ENCODE measurements around the gene GALNT17. TPM values are rescaled to one million over a fixed set of nuclear protein-coding genes. Genes with fewer than 3 reads are reported as not detected.

GALNT17 gene
- total RNA-seq, 2 experiments from 2014 or later: not detected

- H3K9me3 Mint-ChIP-seq (ENCODE audit: low read depth): peaks cover under 1% of the 10 kb centered on the region
- ATAC-seq: no peak
- H3K27ac Mint-ChIP-seq: no peak overlapping the region
- H3K4me1 Mint-ChIP-seq: no peaks in the 10 kb centered on the region
- H3K36me3 Mint-ChIP-seq (ENCODE audit: low read depth): peaks cover 1% of the 10 kb centered on the region
- intact Hi-C loops (cut with DNase I, micrococcal nuclease): no loop called here
- CTCF ChIA-PET: no interaction called here
- no peak for DNase-seq
- peaks cover 26% of the 10 kb centered on the region for H3K27me3 Mint-ChIP-seq
- POLR2A ChIA-PET: no interaction called here
- H3K4me3 Mint-ChIP-seq: no peak overlapping the region
Observed at GRCh38 chr7:71133856-71134255, 1.9 kb downstream of the GALNT17 start.

GRCh38 chr7:71135116-71135515 lies 3.2 kb downstream of the GALNT17 start:
- no peaks in the 10 kb centered on the region for H3K4me1 Mint-ChIP-seq
- DNase-seq (no peak), ATAC-seq (no peak)
- H3K36me3 Mint-ChIP-seq (ENCODE audit: low read depth): no peaks in the 10 kb centered on the region
- peaks cover 19% of the 10 kb centered on the region for H3K27me3 Mint-ChIP-seq
- CTCF ChIA-PET: no interaction called here
- no peak overlapping the region for H3K4me3 Mint-ChIP-seq
- intact Hi-C loops (cut with DNase I, micrococcal nuclease): no loop called here
- peaks cover 2% of the 10 kb centered on the region for H3K9me3 Mint-ChIP-seq (ENCODE audit: low read depth)
- POLR2A ChIA-PET: no interaction called here
- no peak overlapping the region for H3K27ac Mint-ChIP-seq

GRCh38 chr7:71135663-71136062 lies 3.7 kb downstream of the GALNT17 start:
- intact Hi-C loops (cut with DNase I, micrococcal nuclease): no loop called here
- ChIA-PET CTCF (no interaction called here), POLR2A (no interaction called here)
- no peaks in the 10 kb centered on the region for H3K36me3 Mint-ChIP-seq (ENCODE audit: low read depth)
- no peak overlapping the region for H3K27ac Mint-ChIP-seq
- DNase-seq: no peak
- H3K27me3 Mint-ChIP-seq: peaks cover 17% of the 10 kb centered on the region
- no peak overlapping the region for H3K4me3 Mint-ChIP-seq
- ATAC-seq: no peak
- H3K9me3 Mint-ChIP-seq (ENCODE audit: low read depth): peaks cover 2% of the 10 kb centered on the region
- H3K4me1 Mint-ChIP-seq: no peaks in the 10 kb centered on the region

- Mint-ChIP-seq H3K27me3 (peaks cover 13% of the 10 kb centered on the region), H3K4me3 (no peak overlapping the region), H3K27ac (no peak overlapping the region), H3K4me1 (no peaks in the 10 kb centered on the region), H3K9me3 (ENCODE audit: low read depth) (peaks cover 6% of the 10 kb centered on the region), H3K36me3 (ENCODE audit: low read depth) (no peaks in the 10 kb centered on the region)
- ATAC-seq (no peak), DNase-seq (no peak)
- POLR2A ChIA-PET: no interaction called here
- intact Hi-C loops (cut with DNase I, micrococcal nuclease): no loop called here
- CTCF ChIA-PET: no interaction called here
Observed at GRCh38 chr7:71137479-71137878, 5.5 kb downstream of the GALNT17 start.

GRCh38 chr7:71140264-71140663 lies 8.3 kb downstream of the GALNT17 start:
- no peaks in the 10 kb centered on the region for H3K36me3 Mint-ChIP-seq (ENCODE audit: low read depth)
- intact Hi-C loops (cut with DNase I, micrococcal nuclease): no loop called here
- ChIA-PET CTCF (no interaction called here), POLR2A (no interaction called here)
- H3K27me3 Mint-ChIP-seq: no peaks in the 10 kb centered on the region
- ATAC-seq (no peak), DNase-seq (no peak)
- no peak overlapping the region for H3K4me3 Mint-ChIP-seq
- H3K9me3 Mint-ChIP-seq (ENCODE audit: low read depth): peaks cover 6% of the 10 kb centered on the region
- H3K4me1 Mint-ChIP-seq: no peaks in the 10 kb centered on the region
- no peak overlapping the region for H3K27ac Mint-ChIP-seq

GRCh38 chr7:71144963-71145362 lies 13.0 kb downstream of the GALNT17 start:
- Mint-ChIP-seq H3K36me3 (ENCODE audit: low read depth) (no peaks in the 10 kb centered on the region), H3K4me1 (no peaks in the 10 kb centered on the region), H3K9me3 (ENCODE audit: low read depth) (peaks cover 12% of the 10 kb centered on the region), H3K4me3 (no peak overlapping the region), H3K27ac (no peak overlapping the region), H3K27me3 (no peaks in the 10 kb centered on the region)
- DNase-seq (no peak), ATAC-seq (no peak)
- ChIA-PET CTCF (no interaction called here), POLR2A (no interaction called here)
- intact Hi-C loops (cut with DNase I, micrococcal nuclease): no loop called here

- ChIA-PET CTCF (no interaction called here), POLR2A (no interaction called here)
- H3K27me3 Mint-ChIP-seq: no peaks in the 10 kb centered on the region
- H3K4me3 Mint-ChIP-seq: no peak overlapping the region
- DNase-seq (no peak), ATAC-seq (no peak)
- no peaks in the 10 kb centered on the region for H3K4me1 Mint-ChIP-seq
- H3K36me3 Mint-ChIP-seq (ENCODE audit: low read depth): no peaks in the 10 kb centered on the region
- no peak overlapping the region for H3K27ac Mint-ChIP-seq
- peaks cover 12% of the 10 kb centered on the region for H3K9me3 Mint-ChIP-seq (ENCODE audit: low read depth)
- intact Hi-C loops (cut with DNase I, micrococcal nuclease): no loop called here
Observed at GRCh38 chr7:71145906-71146901, 14.3 kb downstream of the GALNT17 start.

GRCh38 chr7:71148098-71148497 lies 16.2 kb downstream of the GALNT17 start:
- ChIA-PET CTCF (no interaction called here), POLR2A (no interaction called here)
- intact Hi-C loops (cut with DNase I, micrococcal nuclease): no loop called here
- no peaks in the 10 kb centered on the region for H3K4me1 Mint-ChIP-seq
- no peak overlapping the region for H3K4me3 Mint-ChIP-seq
- peaks cover 11% of the 10 kb centered on the region for H3K9me3 Mint-ChIP-seq (ENCODE audit: low read depth)
- DNase-seq: no peak
- no peaks in the 10 kb centered on the region for H3K27me3 Mint-ChIP-seq
- no peaks in the 10 kb centered on the region for H3K36me3 Mint-ChIP-seq (ENCODE audit: low read depth)
- ATAC-seq: no peak
- no peak overlapping the region for H3K27ac Mint-ChIP-seq

- H3K27me3 Mint-ChIP-seq: no peaks in the 10 kb centered on the region
- H3K36me3 Mint-ChIP-seq (ENCODE audit: low read depth): no peaks in the 10 kb centered on the region
- ChIA-PET POLR2A (no interaction called here), CTCF (no interaction called here)
- H3K4me3 Mint-ChIP-seq: no peak overlapping the region
- DNase-seq (no peak), ATAC-seq (no peak)
- H3K4me1 Mint-ChIP-seq: no peaks in the 10 kb centered on the region
- no peak overlapping the region for H3K27ac Mint-ChIP-seq
- peaks cover 16% of the 10 kb centered on the region for H3K9me3 Mint-ChIP-seq (ENCODE audit: low read depth)
- intact Hi-C loops (cut with DNase I, micrococcal nuclease): no loop called here
Observed at GRCh38 chr7:71155236-71155635, 23.3 kb downstream of the GALNT17 start.

- CTCF ChIA-PET: no interaction called here
- Mint-ChIP-seq H3K36me3 (ENCODE audit: low read depth) (no peaks in the 10 kb centered on the region), H3K4me1 (no peaks in the 10 kb centered on the region), H3K9me3 (ENCODE audit: low read depth) (peaks cover 13% of the 10 kb centered on the region), H3K27ac (no peak overlapping the region), H3K27me3 (no peaks in the 10 kb centered on the region), H3K4me3 (no peak overlapping the region)
- POLR2A ChIA-PET: no interaction called here
- intact Hi-C loops (cut with DNase I, micrococcal nuclease): no loop called here
- DNase-seq: no peak
- ATAC-seq: no peak
Observed at GRCh38 chr7:71157757-71158156, 25.8 kb downstream of the GALNT17 start.

GRCh38 chr7:71165708-71166107 lies 33.8 kb downstream of the GALNT17 start:
- ChIA-PET CTCF (no interaction called here), POLR2A (no interaction called here)
- H3K4me1 Mint-ChIP-seq: no peaks in the 10 kb centered on the region
- ATAC-seq: no peak
- no peak overlapping the region for H3K27ac Mint-ChIP-seq
- H3K27me3 Mint-ChIP-seq: no peaks in the 10 kb centered on the region
- no peak overlapping the region for H3K4me3 Mint-ChIP-seq
- no peaks in the 10 kb centered on the region for H3K36me3 Mint-ChIP-seq (ENCODE audit: low read depth)
- DNase-seq: no peak
- H3K9me3 Mint-ChIP-seq (ENCODE audit: low read depth): peaks cover 11% of the 10 kb centered on the region
- intact Hi-C loops (cut with DNase I, micrococcal nuclease): no loop called here

GRCh38 chr7:71171476-71171875 lies 39.5 kb downstream of the GALNT17 start:
- intact Hi-C loops (cut with DNase I, micrococcal nuclease): no loop called here
- Mint-ChIP-seq H3K9me3 (ENCODE audit: low read depth) (peaks cover 13% of the 10 kb centered on the region), H3K27ac (no peak overlapping the region), H3K27me3 (no peaks in the 10 kb centered on the region), H3K4me1 (no peaks in the 10 kb centered on the region), H3K36me3 (ENCODE audit: low read depth) (no peaks in the 10 kb centered on the region), H3K4me3 (no peak overlapping the region)
- CTCF ChIA-PET: no interaction called here
- no peak for ATAC-seq
- no peak for DNase-seq
- POLR2A ChIA-PET: no interaction called here
